Muscle of back (tissue), 11 donors: ENCODE data around the gene CROCC2. TPM values are rescaled to one million over a fixed set of nuclear protein-coding genes. Genes with fewer than 3 reads are reported as not detected.
A peak's percentile ranks its signal among the peaks of the same experiment; 100 is the strongest.

Experiments used
- DNase-seq, 3 donors: peaks; one replicate each; pipeline versions ENCODE4 v3.0.0 to v3.0.0-alpha.2; 2013
- polyA plus RNA-seq, 10 donors: library from polyadenylated mRNA; unstranded; fragments of 120-200 nt; gene quantifications; one replicate each; pipeline ENCODE4 v1.2.1, GENCODE V29; 2013; ENCODE audit not compliant: insufficient read length in 10 of 10

The CROCC2 gene
- polyA plus RNA-seq, 10 donors, result 0.11 to 1.2 (median 0.24) TPM; not detected in 1

DNA sequence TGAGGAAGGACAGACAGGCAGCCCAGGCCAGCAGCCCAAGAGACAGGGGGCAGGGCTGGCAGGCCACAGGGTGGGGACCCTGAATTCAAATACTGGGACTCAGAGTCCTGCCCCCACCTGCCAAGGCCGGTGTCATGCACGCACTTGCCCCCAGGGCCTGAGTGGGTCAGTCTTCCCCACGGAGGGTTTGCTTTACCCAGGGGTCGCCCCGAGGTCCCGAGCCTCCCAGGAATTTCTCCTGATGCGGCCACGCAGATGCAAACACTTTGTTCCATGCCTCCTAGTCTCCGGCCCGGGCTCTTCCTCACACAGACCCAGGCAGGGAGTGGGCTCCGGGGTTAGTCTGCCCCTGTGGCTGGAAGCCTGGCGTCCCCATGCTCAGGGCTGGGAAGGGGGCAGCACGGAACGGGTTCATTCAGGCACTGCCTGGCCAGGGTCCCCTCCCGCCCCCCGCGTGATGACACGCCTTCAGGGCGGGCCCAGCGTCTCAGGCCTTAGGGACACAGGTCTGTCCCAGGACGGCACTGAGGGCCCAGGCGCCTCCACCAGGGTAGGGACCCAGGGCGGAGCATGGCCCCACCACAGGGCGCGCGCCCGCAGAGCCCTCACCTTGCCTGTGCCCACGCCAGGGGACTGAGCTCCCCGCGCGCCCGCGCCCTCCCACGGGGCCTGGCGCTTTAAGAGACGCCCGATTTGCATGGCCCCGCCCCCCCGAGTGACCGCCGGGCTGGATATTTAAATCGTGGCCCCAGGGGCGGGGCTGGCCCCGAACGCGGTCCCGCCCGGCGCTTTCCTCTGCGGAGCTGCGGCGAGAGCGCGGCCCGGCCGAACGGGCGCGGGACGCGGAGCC is 91.9 kb downstream of the CROCC2 start, which contains the start of gene SNED1:
SNED1 (plus strand) TSS at position 763 of the 850 bp plus-strand sequence. CDS start 220 bp downstream, outside the sequence.
- DNase-seq, result peak; percentile 64 to 88 (median 75)

GRCh38 chr2:240998706-240998994 is 92.5 kb downstream of the CROCC2 start:
- DNase-seq, result no peak

GRCh38 chr2:240998995-240999791 is 93.1 kb downstream of the CROCC2 start:
- DNase-seq, result no peak

- no peak for DNase-seq
Measured at GRCh38 chr2:240999873-241000541, 93.9 kb downstream of the CROCC2 start.

DNA sequence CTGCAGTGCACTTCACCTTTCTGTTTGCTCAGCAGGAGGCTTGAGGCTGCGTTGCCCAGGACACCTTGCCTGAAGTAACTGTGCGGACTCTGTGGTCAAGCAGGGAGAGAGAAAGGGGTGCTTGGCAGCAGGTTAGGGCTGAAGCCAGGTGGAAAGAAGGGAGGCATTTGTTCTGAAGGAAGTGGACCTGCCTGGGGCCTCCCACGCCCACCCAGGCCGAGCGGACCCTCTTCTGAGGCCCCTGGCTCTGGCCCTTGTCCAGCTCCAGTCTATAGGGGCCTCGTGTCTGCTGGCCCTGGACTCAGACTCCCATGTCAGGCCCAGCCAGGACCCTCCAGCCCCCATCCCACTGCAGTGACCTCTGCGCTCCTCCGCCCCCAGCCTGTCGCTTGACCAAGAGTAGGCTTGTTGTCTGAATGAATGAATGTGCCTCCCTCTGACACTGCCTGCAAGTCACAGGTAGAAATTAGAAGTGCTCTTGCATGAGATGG is 94.7 kb downstream of the CROCC2 start:
- no peak for DNase-seq

GRCh38 chr2:241001413-241002274 is 95.5 kb downstream of the CROCC2 start:
- no peak for DNase-seq

DNA sequence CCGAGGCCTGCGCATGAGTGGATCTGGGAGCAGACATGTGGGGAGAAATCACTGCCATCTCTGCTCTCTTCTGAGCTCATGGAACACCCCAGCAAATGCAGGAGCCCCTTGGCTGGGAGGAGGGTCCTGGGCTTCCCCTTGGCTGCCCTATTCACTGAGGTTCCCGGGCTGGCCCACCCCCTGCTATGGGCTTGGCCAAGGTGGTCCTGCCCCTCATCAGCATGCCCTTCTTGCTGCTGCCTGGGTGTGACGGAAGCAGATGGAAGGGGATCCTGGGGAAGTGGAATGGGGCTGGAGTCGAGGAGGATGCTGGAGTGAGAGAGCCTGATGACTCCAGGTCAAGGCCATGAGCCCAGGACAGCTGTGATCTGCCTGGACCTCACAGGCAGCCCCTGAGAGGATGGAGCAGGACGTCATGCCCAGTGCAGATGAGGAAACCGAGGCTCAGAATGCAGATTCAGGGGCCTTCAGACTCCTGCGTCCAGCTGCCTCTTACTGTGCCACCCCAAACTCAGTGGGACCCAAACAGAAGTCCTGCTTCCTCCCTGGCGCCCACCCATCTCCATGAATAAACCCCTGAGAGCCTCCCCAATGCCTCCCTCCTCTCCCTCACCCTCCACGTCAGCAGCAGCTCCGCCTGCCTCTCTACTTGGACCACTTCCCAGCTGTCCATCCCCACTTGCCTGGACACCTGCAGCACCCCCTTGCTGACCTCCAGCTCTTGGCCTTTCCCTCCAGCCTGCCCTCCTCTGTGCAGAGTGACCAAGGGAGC is 96.3 kb downstream of the CROCC2 start:
- no peak for DNase-seq

DNA sequence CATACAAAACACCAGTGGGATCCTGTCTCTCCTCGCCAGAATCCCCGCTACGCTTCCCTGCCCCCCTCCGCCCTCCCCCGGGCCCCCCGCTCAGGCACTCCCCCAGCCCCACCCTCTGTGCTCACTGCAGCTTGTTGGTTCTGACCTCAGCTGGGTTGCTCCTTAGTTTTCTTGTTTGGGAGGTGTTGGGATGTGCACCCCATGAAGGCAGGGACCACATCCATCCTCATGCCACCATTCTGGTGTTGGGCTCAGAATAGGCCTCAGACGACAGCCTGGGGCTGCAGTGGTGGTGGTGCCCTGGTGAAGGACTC is 96.9 kb downstream of the CROCC2 start:
- DNase-seq, result no peak

DNA sequence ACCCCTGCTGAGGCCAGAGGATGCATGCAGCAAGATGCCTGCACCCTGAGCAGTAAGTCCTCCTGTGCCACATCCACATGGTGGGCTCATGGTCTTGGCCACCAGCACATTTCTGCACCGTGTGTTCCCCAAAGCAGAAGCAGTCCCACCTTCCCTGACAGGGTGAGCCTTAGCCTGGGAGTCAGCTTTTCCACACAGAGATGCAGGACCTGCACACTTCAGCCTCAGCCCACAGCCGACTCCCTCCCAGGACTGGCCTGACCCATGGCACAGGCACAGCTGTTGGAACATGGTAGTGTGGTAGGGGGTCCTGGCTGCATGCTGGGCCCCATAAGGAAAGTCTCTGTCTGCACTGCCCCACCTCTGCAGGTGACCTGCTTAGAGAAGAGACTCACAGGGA is 97.2 kb downstream of the CROCC2 start:
- DNase-seq, result no peak

- DNase-seq, result no peak
Measured at GRCh38 chr2:241003830-241004564, 97.9 kb downstream of the CROCC2 start.

GRCh38 chr2:241005569-241005968 is 99.4 kb downstream of the CROCC2 start:
- DNase-seq, result no peak

GRCh38 chr2:241006412-241006811 is 100.3 kb downstream of the CROCC2 start:
- DNase-seq, result no peak

- no peak for DNase-seq
Measured at GRCh38 chr2:241007111-241007510, 101.0 kb downstream of the CROCC2 start.

- DNase-seq, result no peak
Measured at GRCh38 chr2:241007880-241008710, 102.0 kb downstream of the CROCC2 start.

GRCh38 chr2:241008711-241009121 is 102.6 kb downstream of the CROCC2 start:
- no peak for DNase-seq

DNA sequence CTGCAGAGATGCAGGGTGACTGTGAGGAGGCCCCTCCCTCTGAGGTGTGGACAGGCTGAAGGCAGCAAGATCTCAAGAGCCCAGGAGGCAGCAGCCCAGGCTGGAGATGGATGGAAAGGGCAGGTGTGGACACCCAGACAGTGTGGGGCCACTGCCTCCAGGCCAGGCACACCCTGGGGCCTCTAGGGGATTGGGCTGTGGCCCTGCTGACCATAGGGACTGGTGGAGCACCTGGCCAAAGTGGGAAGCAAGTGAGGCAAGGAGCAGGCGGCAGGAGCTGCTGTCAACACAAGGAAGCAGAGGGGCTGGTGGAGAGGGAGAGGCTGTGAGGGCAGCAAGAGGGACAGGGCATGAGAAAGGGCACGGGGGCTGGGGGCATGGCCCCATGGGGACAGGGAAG is 103.1 kb downstream of the CROCC2 start:
- no peak for DNase-seq

DNA sequence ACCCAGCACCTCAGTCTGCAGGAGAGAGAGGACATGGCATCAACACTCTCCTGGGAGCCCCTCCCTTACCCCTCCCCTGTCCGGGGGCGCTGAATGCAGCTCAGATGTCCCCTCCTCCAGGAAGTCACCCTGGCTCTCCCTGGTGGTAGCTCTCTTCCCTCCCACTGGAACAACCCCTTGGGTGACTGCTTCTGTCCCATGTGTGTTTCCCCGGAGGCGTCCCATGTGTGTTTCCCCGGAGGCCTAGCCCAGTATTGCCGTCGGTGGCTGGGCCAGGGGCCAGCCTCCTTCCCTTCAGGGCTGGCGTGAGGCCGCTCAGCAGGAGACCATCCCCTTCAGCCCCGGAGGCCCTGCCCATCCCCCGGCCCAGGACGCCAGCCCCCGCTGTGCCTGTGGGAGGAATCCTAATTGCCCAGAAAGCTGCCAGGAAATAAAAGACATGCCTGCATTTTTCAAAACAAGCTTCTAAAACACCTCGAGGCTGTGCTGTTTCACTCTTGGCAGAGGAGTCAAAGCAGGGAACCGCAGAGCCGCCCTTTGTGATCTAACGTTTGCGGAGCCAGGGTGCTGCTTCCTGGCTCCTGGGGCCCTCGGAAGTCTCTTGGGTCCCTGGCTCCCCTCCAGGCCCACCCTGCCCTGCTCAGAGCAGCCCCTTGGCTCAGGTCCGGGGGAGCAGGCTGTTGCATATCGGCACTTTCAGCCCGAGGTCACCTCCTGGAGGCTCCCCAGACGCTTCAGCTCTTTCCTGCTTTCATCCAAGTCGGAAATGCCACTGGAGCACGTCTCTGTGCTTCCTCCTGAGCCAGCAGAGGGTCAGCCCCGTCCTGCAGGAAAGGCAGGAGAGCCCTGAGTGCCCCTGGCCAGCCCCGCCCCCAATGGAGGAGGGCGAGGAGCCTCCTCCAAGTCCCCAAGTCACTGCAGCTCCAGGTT is 103.7 kb downstream of the CROCC2 start:
- DNase-seq, result peak in 1 of 3 donors; percentile 44
